ENCODE results near the gene AATK.

AATK gene

DNA sequence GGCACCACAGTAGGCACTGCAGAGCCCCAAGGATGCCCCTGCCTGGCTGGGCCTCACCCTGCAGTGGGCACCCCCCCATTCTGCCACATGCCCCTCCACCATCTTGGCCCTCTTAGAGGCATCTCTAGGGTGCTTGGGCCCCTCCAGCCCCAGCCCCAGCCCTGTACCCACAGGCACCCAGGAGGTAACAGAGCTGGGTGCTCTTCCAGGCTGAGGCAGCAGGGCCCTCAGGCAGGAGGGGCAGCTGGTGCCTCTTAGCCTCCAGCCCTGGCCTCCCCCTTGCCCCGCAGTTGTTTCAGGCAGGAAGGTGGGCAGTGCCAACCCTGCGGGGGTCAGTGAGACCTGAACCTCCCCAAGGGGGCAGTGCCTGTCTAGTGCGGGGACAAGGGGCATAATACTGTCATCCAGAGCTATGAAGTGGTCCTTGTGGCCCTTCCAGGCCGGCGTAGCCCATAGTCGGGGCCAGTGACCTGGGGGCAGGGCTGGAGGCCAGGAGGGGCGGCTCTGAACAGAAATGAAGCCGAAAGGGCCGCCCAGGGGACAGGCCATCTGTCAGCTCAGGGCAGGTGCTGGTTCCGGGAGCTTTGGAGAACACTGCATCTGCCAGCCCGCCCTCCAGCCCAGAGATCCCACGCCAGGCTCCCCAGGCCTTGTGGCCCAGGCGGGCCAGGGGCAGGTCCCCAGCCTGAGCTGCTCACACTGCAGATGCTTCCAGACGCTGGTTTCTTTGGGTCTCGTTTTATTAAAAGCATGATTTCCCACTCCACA is 4.9 kb upstream of the AATK start:
- Mint-ChIP-seq H3K9me3 (peaks cover 20% of the 10 kb centered on the region), H3K36me3 (ENCODE audit: low read depth) (peaks cover 7% of the 10 kb centered on the region), H3K4me3 (no peak overlapping the region), H3K4me1 (peaks cover 17% of the 10 kb centered on the region), H3K27me3 (ENCODE audit: low read depth) (peaks cover 4% of the 10 kb centered on the region), H3K27ac (no peak overlapping the region)
- TF ChIP-seq, protein P1, sequence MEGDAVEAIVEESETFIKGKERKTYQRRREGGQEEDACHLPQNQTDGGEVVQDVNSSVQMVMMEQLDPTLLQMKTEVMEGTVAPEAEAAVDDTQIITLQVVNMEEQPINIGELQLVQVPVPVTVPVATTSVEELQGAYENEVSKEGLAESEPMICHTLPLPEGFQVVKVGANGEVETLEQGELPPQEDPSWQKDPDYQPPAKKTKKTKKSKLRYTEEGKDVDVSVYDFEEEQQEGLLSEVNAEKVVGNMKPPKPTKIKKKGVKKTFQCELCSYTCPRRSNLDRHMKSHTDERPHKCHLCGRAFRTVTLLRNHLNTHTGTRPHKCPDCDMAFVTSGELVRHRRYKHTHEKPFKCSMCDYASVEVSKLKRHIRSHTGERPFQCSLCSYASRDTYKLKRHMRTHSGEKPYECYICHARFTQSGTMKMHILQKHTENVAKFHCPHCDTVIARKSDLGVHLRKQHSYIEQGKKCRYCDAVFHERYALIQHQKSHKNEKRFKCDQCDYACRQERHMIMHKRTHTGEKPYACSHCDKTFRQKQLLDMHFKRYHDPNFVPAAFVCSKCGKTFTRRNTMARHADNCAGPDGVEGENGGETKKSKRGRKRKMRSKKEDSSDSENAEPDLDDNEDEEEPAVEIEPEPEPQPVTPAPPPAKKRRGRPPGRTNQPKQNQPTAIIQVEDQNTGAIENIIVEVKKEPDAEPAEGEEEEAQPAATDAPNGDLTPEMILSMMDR (IDR thresholded peaks at IDR 0.05; ENCODE audit: unreplicated experiment in 3 of 3), result no peak

DNA sequence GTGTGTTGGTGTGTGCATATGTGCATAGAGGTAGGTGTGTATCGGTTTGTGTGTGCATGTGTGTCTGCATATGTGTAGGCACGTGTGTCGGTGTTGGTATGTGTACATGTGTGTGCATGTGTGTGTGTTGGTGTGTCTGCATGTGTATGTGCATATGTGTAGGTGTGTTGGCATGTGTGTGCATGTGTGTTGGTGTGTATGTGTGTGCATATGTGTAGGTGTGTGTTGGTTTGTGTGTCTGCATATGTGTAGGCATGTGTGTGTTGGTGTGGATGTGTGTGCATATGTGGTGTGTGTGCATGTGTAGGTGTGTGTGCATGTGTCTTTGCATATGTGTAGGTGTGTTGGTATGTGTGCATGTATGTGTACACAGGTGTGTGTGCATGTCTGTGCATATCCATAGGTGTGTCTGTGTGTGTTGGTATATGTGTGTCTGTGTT is 3.9 kb upstream of the AATK start:
- H3K36me3 Mint-ChIP-seq (ENCODE audit: low read depth), result peaks cover 7% of the 10 kb centered on the region
- H3K9me3 Mint-ChIP-seq, result peaks cover 10% of the 10 kb centered on the region
- H3K27ac Mint-ChIP-seq, result no peak overlapping the region
- peaks cover 17% of the 10 kb centered on the region for H3K4me1 Mint-ChIP-seq
- no peak overlapping the region for H3K4me3 Mint-ChIP-seq
- H3K27me3 Mint-ChIP-seq (ENCODE audit: low read depth), result peaks cover 8% of the 10 kb centered on the region
- TF ChIP-seq, protein P1 (IDR thresholded peaks at IDR 0.05; ENCODE audit: unreplicated experiment in 3 of 3), result no peak

DNA sequence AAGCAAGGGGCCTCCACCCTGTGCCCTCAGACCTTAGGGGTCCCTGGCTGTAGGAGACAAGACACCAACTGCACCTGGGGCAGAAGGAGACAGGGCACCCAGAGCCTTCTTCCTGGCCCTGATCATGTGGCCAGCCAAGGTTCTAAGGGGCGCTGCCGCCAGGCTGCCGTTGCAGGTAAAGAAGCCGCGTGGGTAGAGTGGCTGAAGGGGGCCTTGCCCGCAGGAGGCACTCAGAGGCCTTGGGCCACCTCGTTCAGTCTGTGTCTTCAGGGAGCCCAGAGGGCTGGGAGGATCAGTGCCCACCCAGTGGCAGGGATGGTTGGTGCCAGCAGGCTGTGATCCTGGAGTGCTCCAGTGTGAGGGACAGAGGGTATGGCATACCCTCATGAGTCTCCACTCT is 1.6 kb upstream of the AATK start:
- no peak overlapping the region for H3K27ac Mint-ChIP-seq
- no peaks in the 10 kb centered on the region for H3K36me3 Mint-ChIP-seq (ENCODE audit: low read depth)
- peaks cover 14% of the 10 kb centered on the region for H3K27me3 Mint-ChIP-seq (ENCODE audit: low read depth)
- no peaks in the 10 kb centered on the region for H3K9me3 Mint-ChIP-seq
- TF ChIP-seq, protein P1 (IDR thresholded peaks at IDR 0.05; ENCODE audit: unreplicated experiment in 3 of 3), result no peak
- H3K4me3 Mint-ChIP-seq, result peak overlapping the region in 2 of 3 experiments; percentile 36 to 71
- H3K4me1 Mint-ChIP-seq, result peaks cover 15% of the 10 kb centered on the region

DNA sequence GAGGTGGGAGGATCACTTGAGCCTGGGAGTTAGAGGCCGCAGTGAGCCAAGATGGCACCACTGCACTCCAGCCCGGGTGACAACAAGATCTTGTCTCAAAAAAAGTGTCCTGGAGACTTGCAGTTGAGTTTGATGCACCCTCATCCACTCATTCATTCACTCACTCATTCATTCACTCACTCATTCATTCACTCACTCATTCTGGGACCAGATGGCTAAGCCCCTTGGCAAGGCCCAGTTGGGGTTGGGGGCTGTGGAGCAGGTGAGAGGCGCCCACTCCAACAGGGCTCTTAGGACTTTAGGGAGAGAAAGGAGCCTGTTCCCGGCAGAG is 1.1 kb upstream of the AATK start:
- peaks cover 14% of the 10 kb centered on the region for H3K4me1 Mint-ChIP-seq
- H3K27ac Mint-ChIP-seq, result no peak overlapping the region
- H3K9me3 Mint-ChIP-seq, result no peaks in the 10 kb centered on the region
- TF ChIP-seq, protein P1 (IDR thresholded peaks at IDR 0.05; ENCODE audit: unreplicated experiment in 3 of 3), result no peak
- H3K27me3 Mint-ChIP-seq (ENCODE audit: low read depth), result peaks cover 14% of the 10 kb centered on the region
- H3K36me3 Mint-ChIP-seq (ENCODE audit: low read depth), result no peaks in the 10 kb centered on the region
- H3K4me3 Mint-ChIP-seq, result peak overlapping the region; percentile 71 to 82 (median 80)

DNA sequence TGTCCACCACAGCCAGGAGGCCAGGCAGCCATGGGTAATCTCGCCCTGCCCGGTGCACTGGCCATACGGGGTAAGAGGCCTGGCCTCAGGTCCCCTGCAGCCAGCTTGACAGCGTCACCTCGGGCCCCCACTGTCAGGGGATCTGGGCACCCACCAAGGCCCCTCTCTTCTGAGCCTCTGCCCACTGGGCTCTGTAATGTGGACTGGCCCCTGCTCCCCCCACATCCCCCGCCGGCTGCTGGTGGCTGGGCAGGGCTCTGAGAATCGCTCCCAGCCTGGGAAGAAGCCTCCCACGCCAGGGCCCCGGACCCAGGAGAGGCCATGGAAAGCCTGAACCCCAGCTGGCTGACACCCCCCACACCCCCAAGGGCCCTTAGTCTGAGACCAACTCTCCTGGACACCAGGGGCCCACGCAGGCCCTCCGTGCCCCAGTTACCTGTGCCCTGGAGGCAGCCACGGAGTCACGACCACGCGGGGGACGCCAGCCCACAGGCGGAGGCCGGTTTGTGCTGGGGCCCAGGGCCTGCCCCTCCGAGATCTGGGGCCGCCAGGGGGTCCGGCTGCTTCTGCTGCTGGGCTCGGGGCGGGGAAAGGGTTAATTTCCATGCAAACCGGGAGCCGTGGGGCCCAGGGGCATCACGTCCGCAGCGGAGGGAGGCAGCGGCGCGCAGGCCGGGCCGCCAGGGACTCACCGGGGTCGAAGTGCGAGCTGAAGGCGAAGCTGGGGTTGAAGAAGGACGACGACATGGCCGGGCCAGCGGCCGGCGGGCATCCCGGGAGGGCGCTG is 582 bp downstream of the AATK start, which contains the start of gene PVALEF:
TSS of gene PVALEF (plus strand) at position 262 of the 787 bp plus-strand sequence. CDS start 15,720 bp downstream, outside the sequence.
- Mint-ChIP-seq H3K36me3 (ENCODE audit: low read depth) (no peaks in the 10 kb centered on the region), H3K4me3 (peak within 1 kb of the TSS; percentile 65 to 77 (median 75)), H3K27ac (peak within 1 kb of the TSS; percentile 46 to 68 (median 50)), H3K27me3 (ENCODE audit: low read depth) (peaks cover 14% of the 10 kb centered on the region), H3K4me1 (peaks cover 9% of the 10 kb centered on the region), H3K9me3 (no peaks in the 10 kb centered on the region)
- TF ChIP-seq, protein P1 (IDR thresholded peaks at IDR 0.05; ENCODE audit: unreplicated experiment in 3 of 3), result no peak
